Measurements from ENCODE around the gene ANKRD52. TPM values are rescaled to one million over a fixed set of nuclear protein-coding genes. Genes with fewer than 3 reads are reported as not detected.

Gene ANKRD52
- total and polyA plus RNA-seq, 9 of the 15 experiments (the other 6 are each of a cell fraction or from before 2014, with no cell fraction given): 0.52 to 46.8 (median 7.9) TPM

GRCh38 chr12:56307221-56307965 lies 49.2 kb upstream of the ANKRD52 start (continued):
- no peak for TF ChIP-seq MGA (IDR thresholded peaks at IDR 0.05)
- no peak for TF ChIP-seq NR4A1 (CRISPR knock-in tag; IDR thresholded peaks at IDR 0.05)
- TF ChIP-seq NR4A1 (tag; IDR thresholded peaks at IDR 0.05): no peak
- no peak for TF ChIP-seq HNRNPH1 (optimal IDR thresholded peaks at IDR 0.05; ENCODE audit: low read depth, low read length)
- TF ChIP-seq, protein P1, sequence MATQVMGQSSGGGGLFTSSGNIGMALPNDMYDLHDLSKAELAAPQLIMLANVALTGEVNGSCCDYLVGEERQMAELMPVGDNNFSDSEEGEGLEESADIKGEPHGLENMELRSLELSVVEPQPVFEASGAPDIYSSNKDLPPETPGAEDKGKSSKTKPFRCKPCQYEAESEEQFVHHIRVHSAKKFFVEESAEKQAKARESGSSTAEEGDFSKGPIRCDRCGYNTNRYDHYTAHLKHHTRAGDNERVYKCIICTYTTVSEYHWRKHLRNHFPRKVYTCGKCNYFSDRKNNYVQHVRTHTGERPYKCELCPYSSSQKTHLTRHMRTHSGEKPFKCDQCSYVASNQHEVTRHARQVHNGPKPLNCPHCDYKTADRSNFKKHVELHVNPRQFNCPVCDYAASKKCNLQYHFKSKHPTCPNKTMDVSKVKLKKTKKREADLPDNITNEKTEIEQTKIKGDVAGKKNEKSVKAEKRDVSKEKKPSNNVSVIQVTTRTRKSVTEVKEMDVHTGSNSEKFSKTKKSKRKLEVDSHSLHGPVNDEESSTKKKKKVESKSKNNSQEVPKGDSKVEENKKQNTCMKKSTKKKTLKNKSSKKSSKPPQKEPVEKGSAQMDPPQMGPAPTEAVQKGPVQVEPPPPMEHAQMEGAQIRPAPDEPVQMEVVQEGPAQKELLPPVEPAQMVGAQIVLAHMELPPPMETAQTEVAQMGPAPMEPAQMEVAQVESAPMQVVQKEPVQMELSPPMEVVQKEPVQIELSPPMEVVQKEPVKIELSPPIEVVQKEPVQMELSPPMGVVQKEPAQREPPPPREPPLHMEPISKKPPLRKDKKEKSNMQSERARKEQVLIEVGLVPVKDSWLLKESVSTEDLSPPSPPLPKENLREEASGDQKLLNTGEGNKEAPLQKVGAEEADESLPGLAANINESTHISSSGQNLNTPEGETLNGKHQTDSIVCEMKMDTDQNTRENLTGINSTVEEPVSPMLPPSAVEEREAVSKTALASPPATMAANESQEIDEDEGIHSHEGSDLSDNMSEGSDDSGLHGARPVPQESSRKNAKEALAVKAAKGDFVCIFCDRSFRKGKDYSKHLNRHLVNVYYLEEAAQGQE (IDR thresholded peaks at IDR 0.05; ENCODE audit: borderline replicate concordance): no peak
- TF ChIP-seq, protein P1 (CRISPR knock-in tag; IDR thresholded peaks at IDR 0.05; ENCODE audit: low read depth): no peak
- peak; percentile 8 for TF ChIP-seq RBM25 (IDR thresholded peaks at IDR 0.05; ENCODE audit: low read depth, low read length, severe bottlenecking)
- TF ChIP-seq ZNF707 (CRISPR knock-in tag; conservative IDR thresholded peaks at IDR 0.05): no peak

Measured in K562 (cell line).